Keratinocyte (primary cell): ENCODE results near the gene NUP205.

Experiments used
- CTCF ChIP-seq, 3 experiments: IDR thresholded peaks in 1 of 3; conservative IDR thresholded peaks in 1 of 3; optimal IDR thresholded peaks in 1 of 3; 2 replicates in 2 of 3; 3 replicates in 1 of 3; pipeline versions ENCODE3 to v1.5.1; 2011; ENCODE audit warnings: low read length in 3 of 3, mild to moderate bottlenecking in 3 of 3, moderate library complexity in 2 of 3, control low read depth in 1 of 3, inconsistent platforms in 1 of 3; ENCODE audit not compliant: insufficient read depth in 2 of 3; ENCODE audit errors: extremely low read depth in 1 of 3
- EZH2 ChIP-seq: IDR thresholded peaks from one replicate; pipeline ENCODE4 v1.6.1; 2012; ENCODE audit warnings: inconsistent platforms, mild to moderate bottlenecking, low read length, moderate library complexity

DNA sequence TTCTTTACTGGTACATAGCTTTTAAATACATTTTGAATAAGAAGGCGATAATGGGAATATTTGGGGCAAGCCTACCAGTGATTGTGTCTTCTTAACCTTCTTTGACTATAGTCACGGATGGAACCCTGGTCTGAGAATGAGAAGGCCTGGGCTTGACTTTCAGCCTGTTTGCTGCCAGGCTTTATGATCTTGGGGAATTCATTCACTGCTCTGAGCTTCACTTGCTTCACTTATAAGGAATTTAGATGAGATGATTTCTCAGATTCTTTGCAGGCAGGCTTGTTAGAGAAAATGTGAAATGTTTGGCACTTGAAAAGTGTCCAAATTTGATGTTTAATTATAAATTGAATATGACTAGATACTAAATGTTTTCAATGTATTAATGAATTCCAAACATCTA lies 42.5 kb downstream of the NUP205 start:
- TF ChIP-seq EZH2 = no peak
- TF ChIP-seq CTCF (optimal IDR thresholded peaks at IDR 0.05 in 1 of 3, IDR thresholded peaks at IDR 0.05 in 1 of 3, conservative IDR thresholded peaks at IDR 0.05 in 1 of 3; ENCODE audit: extremely low read depth in 1 of 3, insufficient read depth in 2 of 3, low read length in 3 of 3) = no peak
